GM12891 (cell line): ENCODE data around the gene RPP38.

Source experiments
- POLR2A ChIP-seq: IDR thresholded peaks from 2 replicates; pipeline ENCODE4 v1.6.1; 2011; ENCODE audit warnings: low read depth, low read length, control low read depth
- POU2F2 ChIP-seq: IDR thresholded peaks from 2 replicates; pipeline ENCODE4 v1.6.1; 2011; ENCODE audit warnings: low read depth, mild to moderate bottlenecking, control low read depth, low read length, moderate library complexity
- TAF1 ChIP-seq: IDR thresholded peaks from 2 replicates; pipeline ENCODE4 v1.6.1; 2011; ENCODE audit warnings: low read depth, low read length, control low read depth

GRCh38 chr10:15121707-15122106, 24.6 kb downstream of the RPP38 start:
- no peak for TF ChIP-seq POLR2A
- no peak for TF ChIP-seq POU2F2
- TF ChIP-seq TAF1 = no peak
